SK-N-SH treated with all-trans-retinoic acid at 6 μM for 48 hours (cell line): Measurements from ENCODE around the gene ERN1.

ENCODE experiments used
- ATAC-seq: fragments of 200-7000 bp; cut with Tn5 transposase; 3 replicates; pipeline ENCODE4 v1.9.1; 2020; ENCODE audit warnings: mild to moderate bottlenecking, moderate library complexity
- ARNTL ChIP-seq: fragments of 450-650 bp; formaldehyde crosslinking; IDR thresholded peaks from 2 replicates; pipeline ENCODE4 v1.5.0; 2020; ENCODE audit warnings: low read depth, mild to moderate bottlenecking, moderate library complexity, borderline replicate concordance
- BACH2 ChIP-seq: fragments of 250-450 bp; sonication (Bioruptor Pico); IDR thresholded peaks from 2 replicates; pipeline ENCODE4 v1.9.0; 2021; ENCODE audit warnings: mild to moderate bottlenecking, borderline replicate concordance
- CREB5 ChIP-seq: fragments of 250-450 bp; sonication (Bioruptor Pico); IDR thresholded peaks from 2 replicates; pipeline ENCODE4 v1.5.1; 2020; ENCODE audit warnings: low read depth, mild to moderate bottlenecking, moderate library complexity
- CSDC2 ChIP-seq: fragments of 250-450 bp; sonication (Bioruptor Pico); IDR thresholded peaks from 2 replicates; pipeline ENCODE4 v1.5.0; 2020; ENCODE audit warnings: mild to moderate bottlenecking, moderate library complexity
- GLIS3 ChIP-seq: fragments of 250-450 bp; sonication (Bioruptor Pico); IDR thresholded peaks from 2 replicates; pipeline ENCODE4 v1.5.0; 2020; ENCODE audit warnings: mild to moderate bottlenecking, moderate library complexity
- OSR1 ChIP-seq: fragments of 250-450 bp; sonication (Bioruptor Pico); IDR thresholded peaks from 2 replicates; pipeline ENCODE4 v1.8.0; 2022; ENCODE audit warnings: moderate library complexity, mild to moderate bottlenecking, inconsistent platforms
- PPARA ChIP-seq: fragments of 250-450 bp; sonication (Bioruptor Pico); IDR thresholded peaks from 2 replicates; pipeline ENCODE4 v1.5.0; 2020; ENCODE audit warnings: mild to moderate bottlenecking, borderline replicate concordance
- RARB ChIP-seq: fragments of 250-450 bp; sonication (Bioruptor Pico); IDR thresholded peaks from 2 replicates; pipeline ENCODE4 v1.8.0; 2021; ENCODE audit warnings: mild to moderate bottlenecking, moderate library complexity
- SNAI2 ChIP-seq: fragments of 250-450 bp; sonication (Bioruptor Pico); IDR thresholded peaks from 2 replicates; pipeline ENCODE4 v1.5.0; 2020; ENCODE audit warnings: mild to moderate bottlenecking, moderate library complexity
- TCF4 ChIP-seq: fragments of 250-450 bp; sonication (Bioruptor Pico); IDR thresholded peaks from 2 replicates; pipeline ENCODE4 v1.8.0; 2021; ENCODE audit warnings: mild to moderate bottlenecking, moderate library complexity, borderline replicate concordance
- TOX ChIP-seq: fragments of 250-450 bp; sonication (Bioruptor Pico); IDR thresholded peaks from 2 replicates; pipeline ENCODE4 v1.8.0; 2021; ENCODE audit warnings: mild to moderate bottlenecking, moderate library complexity, borderline replicate concordance
- ZC3H10 ChIP-seq: fragments of 250-450 bp; sonication (Bioruptor Pico); IDR thresholded peaks from 2 replicates; pipeline ENCODE4 v1.5.1; 2021; ENCODE audit warnings: mild to moderate bottlenecking, moderate library complexity
- ZFP3 ChIP-seq: fragments of 250-450 bp; sonication (Bioruptor Pico); IDR thresholded peaks from 2 replicates; pipeline ENCODE4 v1.5.0; 2020; ENCODE audit warnings: mild to moderate bottlenecking, moderate library complexity
- ZFP30 ChIP-seq: fragments of 450-650 bp; formaldehyde crosslinking; IDR thresholded peaks from 2 replicates; pipeline ENCODE4 v1.5.0; 2022; ENCODE audit warnings: mild to moderate bottlenecking, moderate library complexity
- ZNF565 ChIP-seq: fragments of 450-650 bp; formaldehyde crosslinking; conservative IDR thresholded peaks from 2 replicates; pipeline ENCODE4 v1.5.0; 2020; ENCODE audit warnings: low read depth, mild to moderate bottlenecking, moderate library complexity
- ZNF70 ChIP-seq: fragments of 450-650 bp; formaldehyde crosslinking; IDR thresholded peaks from 2 replicates; pipeline ENCODE4 v1.5.0; 2020; ENCODE audit warnings: mild to moderate bottlenecking, moderate library complexity
- ZNF8 ChIP-seq: fragments of 450-650 bp; formaldehyde crosslinking; IDR thresholded peaks from 2 replicates; pipeline ENCODE4 v1.5.0; 2020; ENCODE audit warnings: mild to moderate bottlenecking, moderate library complexity
- TF ChIP-seq, protein P1 (sequence below): fragments of 250-450 bp; sonication (Bioruptor Pico); IDR thresholded peaks from 2 replicates; pipeline ENCODE4 v1.5.1; 2021; ENCODE audit warnings: mild to moderate bottlenecking, moderate library complexity
- TF ChIP-seq, protein P2 (sequence below): fragments of 250-450 bp; sonication (Bioruptor Pico); IDR thresholded peaks from 2 replicates; pipeline ENCODE4 v1.5.0; 2020; ENCODE audit warnings: mild to moderate bottlenecking, moderate library complexity
- TF ChIP-seq, protein P3 (sequence below): fragments of 250-450 bp; sonication (Bioruptor Pico); IDR thresholded peaks from 2 replicates; pipeline ENCODE4 v1.8.0; 2021; ENCODE audit warnings: low read depth, mild to moderate bottlenecking, moderate library complexity, borderline replicate concordance

Gene ERN1

DNA sequence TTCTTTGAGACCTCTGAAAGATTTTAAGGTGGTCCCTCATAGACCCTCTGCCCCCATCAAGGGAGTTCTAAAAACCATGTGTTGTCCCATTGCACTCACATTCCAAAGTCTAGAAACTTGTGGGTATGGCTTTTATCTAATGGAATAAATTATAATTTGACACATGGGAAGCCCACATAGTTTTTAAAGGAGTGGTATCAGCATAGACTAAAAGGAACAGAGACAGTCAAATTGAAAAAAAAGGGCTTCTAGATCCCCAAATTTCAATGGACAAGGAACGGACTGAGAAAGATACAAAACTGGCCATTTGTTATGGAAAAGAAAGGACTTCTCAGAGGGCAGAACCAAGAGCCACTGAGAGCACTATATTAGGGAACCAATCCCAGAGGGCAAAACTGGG lies 60.8 kb downstream of the ERN1 start:
- ATAC-seq, result no peak
- TF ChIP-seq PPARA (CRISPR knock-in tag), result no peak
- TF ChIP-seq GLIS3 (CRISPR knock-in tag), result no peak
- no peak for TF ChIP-seq OSR1

GRCh38 chr17:64067657-64068056 lies 62.3 kb downstream of the ERN1 start:
- ATAC-seq, result no peak
- no peak for TF ChIP-seq SNAI2
- no peak for TF ChIP-seq ZNF565 (CRISPR knock-in tag)
- no peak for TF ChIP-seq BACH2 (CRISPR knock-in tag)
- TF ChIP-seq, protein P1, sequence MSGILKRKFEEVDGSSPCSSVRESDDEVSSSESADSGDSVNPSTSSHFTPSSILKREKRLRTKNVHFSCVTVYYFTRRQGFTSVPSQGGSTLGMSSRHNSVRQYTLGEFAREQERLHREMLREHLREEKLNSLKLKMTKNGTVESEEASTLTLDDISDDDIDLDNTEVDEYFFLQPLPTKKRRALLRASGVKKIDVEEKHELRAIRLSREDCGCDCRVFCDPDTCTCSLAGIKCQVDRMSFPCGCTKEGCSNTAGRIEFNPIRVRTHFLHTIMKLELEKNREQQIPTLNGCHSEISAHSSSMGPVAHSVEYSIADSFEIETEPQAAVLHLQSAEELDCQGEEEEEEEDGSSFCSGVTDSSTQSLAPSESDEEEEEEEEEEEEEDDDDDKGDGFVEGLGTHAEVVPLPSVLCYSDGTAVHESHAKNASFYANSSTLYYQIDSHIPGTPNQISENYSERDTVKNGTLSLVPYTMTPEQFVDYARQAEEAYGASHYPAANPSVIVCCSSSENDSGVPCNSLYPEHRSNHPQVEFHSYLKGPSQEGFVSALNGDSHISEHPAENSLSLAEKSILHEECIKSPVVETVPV, result no peak
- TF ChIP-seq, protein P2, sequence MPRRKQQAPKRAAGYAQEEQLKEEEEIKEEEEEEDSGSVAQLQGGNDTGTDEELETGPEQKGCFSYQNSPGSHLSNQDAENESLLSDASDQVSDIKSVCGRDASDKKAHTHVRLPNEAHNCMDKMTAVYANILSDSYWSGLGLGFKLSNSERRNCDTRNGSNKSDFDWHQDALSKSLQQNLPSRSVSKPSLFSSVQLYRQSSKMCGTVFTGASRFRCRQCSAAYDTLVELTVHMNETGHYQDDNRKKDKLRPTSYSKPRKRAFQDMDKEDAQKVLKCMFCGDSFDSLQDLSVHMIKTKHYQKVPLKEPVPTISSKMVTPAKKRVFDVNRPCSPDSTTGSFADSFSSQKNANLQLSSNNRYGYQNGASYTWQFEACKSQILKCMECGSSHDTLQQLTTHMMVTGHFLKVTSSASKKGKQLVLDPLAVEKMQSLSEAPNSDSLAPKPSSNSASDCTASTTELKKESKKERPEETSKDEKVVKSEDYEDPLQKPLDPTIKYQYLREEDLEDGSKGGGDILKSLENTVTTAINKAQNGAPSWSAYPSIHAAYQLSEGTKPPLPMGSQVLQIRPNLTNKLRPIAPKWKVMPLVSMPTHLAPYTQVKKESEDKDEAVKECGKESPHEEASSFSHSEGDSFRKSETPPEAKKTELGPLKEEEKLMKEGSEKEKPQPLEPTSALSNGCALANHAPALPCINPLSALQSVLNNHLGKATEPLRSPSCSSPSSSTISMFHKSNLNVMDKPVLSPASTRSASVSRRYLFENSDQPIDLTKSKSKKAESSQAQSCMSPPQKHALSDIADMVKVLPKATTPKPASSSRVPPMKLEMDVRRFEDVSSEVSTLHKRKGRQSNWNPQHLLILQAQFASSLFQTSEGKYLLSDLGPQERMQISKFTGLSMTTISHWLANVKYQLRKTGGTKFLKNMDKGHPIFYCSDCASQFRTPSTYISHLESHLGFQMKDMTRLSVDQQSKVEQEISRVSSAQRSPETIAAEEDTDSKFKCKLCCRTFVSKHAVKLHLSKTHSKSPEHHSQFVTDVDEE (CRISPR knock-in tag), result no peak
- no peak for TF ChIP-seq TCF4 (CRISPR knock-in tag)
- TF ChIP-seq ZNF8, result no peak
- TF ChIP-seq, all 23 proteins: peak for 0

GRCh38 chr17:64066716-64067115 lies 63.2 kb downstream of the ERN1 start:
- no peak for ATAC-seq
- TF ChIP-seq, protein P1, result no peak
- no peak for TF ChIP-seq ZC3H10
- no peak for TF ChIP-seq ZFP30 (CRISPR knock-in tag)
- no peak for TF ChIP-seq ZNF70

DNA sequence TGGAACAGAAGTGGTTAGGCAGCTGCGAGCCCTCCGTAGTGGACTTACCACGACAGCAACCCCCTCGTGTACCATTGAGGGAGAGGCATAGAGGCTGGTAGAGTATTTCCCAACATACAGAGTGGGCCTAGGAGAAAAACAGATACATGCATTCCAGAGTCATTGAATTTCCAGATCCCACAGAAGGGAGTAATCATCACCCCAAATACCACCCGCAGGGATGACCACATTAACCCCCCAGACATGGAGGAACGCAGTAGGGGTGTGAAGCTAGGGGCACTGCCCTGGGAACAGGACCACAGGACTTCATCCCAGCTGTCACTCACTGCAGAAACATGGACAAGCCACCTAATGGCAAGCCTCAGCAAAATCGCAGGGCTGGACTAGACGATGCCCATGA lies 64.8 kb downstream of the ERN1 start:
- ATAC-seq, result no peak
- TF ChIP-seq ZNF70 (no peak), GLIS3 (CRISPR knock-in tag) (no peak), TCF4 (CRISPR knock-in tag) (no peak), ARNTL (CRISPR knock-in tag) (no peak), TOX (no peak), ZNF565 (CRISPR knock-in tag) (no peak), RARB (CRISPR knock-in tag) (no peak), OSR1 (no peak), BACH2 (CRISPR knock-in tag) (no peak), ZC3H10 (no peak), CSDC2 (CRISPR knock-in tag) (no peak), ZFP3 (CRISPR knock-in tag) (no peak), ZFP30 (CRISPR knock-in tag) (no peak), SNAI2 (no peak), CREB5 (CRISPR knock-in tag) (no peak), ZNF8 (no peak)
- TF ChIP-seq, protein P1, result no peak
- TF ChIP-seq, protein P3, sequence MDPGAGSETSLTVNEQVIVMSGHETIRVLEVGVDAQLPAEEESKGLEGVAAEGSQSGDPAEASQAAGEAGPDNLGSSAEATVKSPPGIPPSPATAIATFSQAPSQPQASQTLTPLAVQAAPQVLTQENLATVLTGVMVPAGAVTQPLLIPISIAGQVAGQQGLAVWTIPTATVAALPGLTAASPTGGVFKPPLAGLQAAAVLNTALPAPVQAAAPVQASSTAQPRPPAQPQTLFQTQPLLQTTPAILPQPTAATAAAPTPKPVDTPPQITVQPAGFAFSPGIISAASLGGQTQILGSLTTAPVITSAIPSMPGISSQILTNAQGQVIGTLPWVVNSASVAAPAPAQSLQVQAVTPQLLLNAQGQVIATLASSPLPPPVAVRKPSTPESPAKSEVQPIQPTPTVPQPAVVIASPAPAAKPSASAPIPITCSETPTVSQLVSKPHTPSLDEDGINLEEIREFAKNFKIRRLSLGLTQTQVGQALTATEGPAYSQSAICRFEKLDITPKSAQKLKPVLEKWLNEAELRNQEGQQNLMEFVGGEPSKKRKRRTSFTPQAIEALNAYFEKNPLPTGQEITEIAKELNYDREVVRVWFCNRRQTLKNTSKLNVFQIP (CRISPR knock-in tag), result no peak
- TF ChIP-seq, protein P2 (CRISPR knock-in tag), result no peak
